H9 (cell line): ENCODE results near the gene SCYL3. TPM values are rescaled to one million over a fixed set of nuclear protein-coding genes. Genes with fewer than 3 reads are reported as not detected.

Experiments
- DNase-seq: peaks from one replicate; pipeline ENCODE4 v3.0.0-alpha.2; 2017
- H2AFZ ChIP-seq: one replicate; pipeline ENCODE4 v1.6.1; 2013; ENCODE audit warnings: mild to moderate bottlenecking, low read length, control low read depth, moderate library complexity
- H2AK5ac ChIP-seq: 2 replicates; pipeline ENCODE4 v1.6.1; 2013; ENCODE audit warnings: low read length, control low read depth, mixed read lengths; ENCODE audit not compliant: insufficient read length
- H2BK120ac ChIP-seq: one replicate; pipeline ENCODE4 v1.6.1; 2013; ENCODE audit warnings: low read depth, mild to moderate bottlenecking, low read length, control low read depth, inconsistent platforms; ENCODE audit not compliant: poor library complexity, severe bottlenecking
- H2BK12ac ChIP-seq: 2 replicates; pipeline ENCODE4 v1.6.1; 2013; ENCODE audit warnings: low read length, control low read depth, mixed read lengths, low read depth; ENCODE audit not compliant: insufficient read length
- H2BK15ac ChIP-seq: 2 replicates; pipeline ENCODE4 v1.6.1; 2013; ENCODE audit warnings: low read depth, low read length, control low read depth
- H2BK20ac ChIP-seq: one replicate; pipeline ENCODE4 v1.6.1; 2013; ENCODE audit warnings: low read depth, mild to moderate bottlenecking, low read length, control low read depth, inconsistent platforms; ENCODE audit not compliant: poor library complexity, severe bottlenecking
- H2BK5ac ChIP-seq: 2 replicates; pipeline ENCODE4 v1.6.1; 2013; ENCODE audit warnings: low read length, control low read depth, mixed read lengths; ENCODE audit not compliant: insufficient read length
- H3K14ac ChIP-seq: 2 replicates; pipeline ENCODE4 v1.6.1; 2013; ENCODE audit warnings: low read length, control low read depth; ENCODE audit not compliant: insufficient read depth
- H3K18ac ChIP-seq: 2 replicates; pipeline ENCODE4 v1.6.1; 2013; ENCODE audit warnings: low read depth, mild to moderate bottlenecking, mixed read lengths, low read length, control low read depth; ENCODE audit not compliant: insufficient read length
- H3K23ac ChIP-seq: 2 replicates; pipeline ENCODE4 v1.6.1; 2013; ENCODE audit warnings: low read length, control low read depth, mixed read lengths, low read depth; ENCODE audit not compliant: insufficient read length
- H3K23me2 ChIP-seq: 2 replicates; pipeline ENCODE4 v1.6.1; 2013; ENCODE audit warnings: low read depth, mild to moderate bottlenecking, mixed read lengths, low read length, control low read depth; ENCODE audit not compliant: insufficient read length, poor library complexity, severe bottlenecking
- H3K27ac ChIP-seq: 2 replicates; pipeline ENCODE4 v1.5.1; 2013; ENCODE audit warnings: low read length, control low read depth, mixed read lengths, low read depth; ENCODE audit not compliant: insufficient read length
- H3K27me3 ChIP-seq: 2 replicates; pipeline ENCODE4 v1.6.1; 2013; ENCODE audit warnings: low read length, control low read depth, inconsistent platforms; ENCODE audit not compliant: insufficient read depth
- H3K4ac ChIP-seq: 2 replicates; pipeline ENCODE4 v1.6.1; 2013; ENCODE audit warnings: low read depth, mild to moderate bottlenecking, control low read depth, inconsistent platforms, low read length, moderate library complexity
- H3K4me1 ChIP-seq: 2 replicates; pipeline ENCODE4 v1.6.1; 2013; ENCODE audit warnings: low read length, control low read depth, inconsistent platforms; ENCODE audit not compliant: insufficient read depth
- H3K4me2 ChIP-seq: 2 replicates; pipeline ENCODE4 v1.6.1; 2013; ENCODE audit warnings: low read length, control low read depth, mixed read lengths; ENCODE audit not compliant: insufficient read length, insufficient read depth
- H3K56ac ChIP-seq: 2 replicates; pipeline ENCODE4 v1.6.1; 2013; ENCODE audit warnings: low read depth, mild to moderate bottlenecking, mixed read lengths, low read length, control low read depth; ENCODE audit not compliant: insufficient read length
- H3K79me1 ChIP-seq: 2 replicates; pipeline ENCODE4 v1.6.1; 2013; ENCODE audit warnings: low read depth, mild to moderate bottlenecking, moderate library complexity, low read length, control low read depth, inconsistent platforms; ENCODE audit not compliant: insufficient read depth, poor library complexity, severe bottlenecking
- H3K79me2 ChIP-seq: 2 replicates; pipeline ENCODE4 v1.6.1; 2013; ENCODE audit warnings: low read length, control low read depth, inconsistent platforms; ENCODE audit not compliant: insufficient read depth
- H3K9ac ChIP-seq: 2 replicates; pipeline ENCODE4 v1.6.1; 2013; ENCODE audit warnings: low read length, control low read depth, mixed read lengths; ENCODE audit not compliant: insufficient read length; ENCODE audit errors: extremely low read depth
- H3K9me3 ChIP-seq: one replicate; pipeline ENCODE4 v1.6.1; 2013; ENCODE audit warnings: low read depth, low read length, inconsistent platforms; ENCODE audit not compliant: control insufficient read depth
- H3T11ph ChIP-seq: one replicate; pipeline ENCODE4 v1.6.1; 2013; ENCODE audit warnings: mild to moderate bottlenecking, low read length, control low read depth, inconsistent platforms
- H4K20me1 ChIP-seq: one replicate; pipeline ENCODE4 v1.6.1; 2013; ENCODE audit not compliant: control insufficient read depth, insufficient read length, insufficient read depth
- H4K5ac ChIP-seq: 2 replicates; pipeline ENCODE4 v1.6.1; 2013; ENCODE audit warnings: low read depth, mild to moderate bottlenecking, mixed read lengths, low read length, control low read depth; ENCODE audit not compliant: insufficient read length
- H4K8ac ChIP-seq: replicated peaks from 2 replicates; pipeline ENCODE4 v1.6.1; 2013; ENCODE audit warnings: low read length, control low read depth, mixed read lengths, low read depth; ENCODE audit not compliant: insufficient read length
- H4K91ac ChIP-seq: 2 replicates; pipeline ENCODE4 v1.6.1; 2013; ENCODE audit warnings: low read depth, mild to moderate bottlenecking, moderate library complexity, mixed read lengths, low read length, control low read depth; ENCODE audit not compliant: insufficient read length
- H3K27ac Mint-ChIP-seq, 3 experiments: 2 replicates in 2 of 3; 3 replicates in 1 of 3; pipeline ENCODE4 v1.8.0; 2020 to 2021; ENCODE audit warnings: mixed read lengths in 3 of 3, mild to moderate bottlenecking in 1 of 3, moderate library complexity in 1 of 3
- H3K27me3 Mint-ChIP-seq: 2 replicates; pipeline ENCODE4 v1.8.0; 2021; ENCODE audit warnings: low read depth, mild to moderate bottlenecking, moderate library complexity, mixed read lengths
- H3K36me3 Mint-ChIP-seq, 3 experiments: 2 replicates in 2 of 3; 3 replicates in 1 of 3; pipeline ENCODE4 v1.8.0; 2020 to 2021; ENCODE audit warnings: low read depth in 3 of 3, mixed read lengths in 3 of 3; ENCODE audit not compliant: insufficient read depth in 1 of 3
- H3K4me1 Mint-ChIP-seq, 2 experiments: 2 replicates each; pipeline ENCODE4 v1.8.0; 2020; ENCODE audit warnings: mixed read lengths in 2 of 2
- H3K4me3 Mint-ChIP-seq, 2 experiments: 2 replicates in 1 of 2; 3 replicates in 1 of 2; pipeline ENCODE4 v1.8.0; 2020 to 2021; ENCODE audit warnings: mild to moderate bottlenecking in 2 of 2, mixed read lengths in 2 of 2, moderate library complexity in 1 of 2
- H3K9me3 Mint-ChIP-seq, 2 experiments: 2 replicates in 1 of 2; 3 replicates in 1 of 2; pipeline ENCODE4 v1.8.0; 2020; ENCODE audit warnings: mild to moderate bottlenecking in 2 of 2, mixed read lengths in 2 of 2, moderate library complexity in 1 of 2
- WGBS: extraction: QIAGEN DNeasy Blood & Tissue Kit; methylation state at CpG from one replicate; pipeline ENCODE4 v1.1.7; 2013; ENCODE audit warnings: missing lambda C conversion rate, low lambda C conversion rate, mixed read lengths; ENCODE audit not compliant: insufficient read length; ENCODE audit errors: extremely low coverage; 5-methylcytosine and 5-hydroxymethylcytosine counted together
- total RNA-seq: library from RNA; stranded (reverse); gene quantifications from 2 replicates; pipeline ENCODE4 v1.2.1, GENCODE V29; 2021
- TF ChIP-seq, protein P1 (sequence below): fragments of 200-600 bp; sonication (generic); conservative IDR thresholded peaks from 3 replicates; pipeline ENCODE4 v1.8.0; 2021; ENCODE audit warnings: antibody characterized with exemption, mild to moderate bottlenecking

The SCYL3 gene
- total RNA-seq, 1 experiment from 2014 or later: 3.9 TPM

DNA sequence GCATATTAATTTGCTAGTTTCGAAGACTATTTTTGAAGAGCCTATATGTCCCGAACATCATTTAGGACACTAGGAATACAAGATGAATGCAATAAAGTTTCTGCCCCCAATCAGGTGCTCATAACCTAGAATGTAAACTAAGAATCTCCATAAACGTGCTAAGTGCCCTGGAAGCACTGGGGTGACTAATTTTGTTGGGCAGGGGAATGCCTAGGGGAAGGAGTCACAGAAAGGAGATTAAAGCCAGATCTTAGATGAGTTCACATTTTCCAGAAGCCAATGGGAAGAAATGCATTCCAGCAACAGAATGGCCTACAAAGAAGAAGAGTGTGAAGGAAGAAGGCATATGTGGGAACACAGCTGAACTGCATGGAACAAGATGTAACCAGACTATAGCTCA is 19.5 kb downstream of the SCYL3 start:
- no peak overlapping the region for H3K23ac ChIP-seq
- H3K9me3 Mint-ChIP-seq: peaks cover 20% of the 10 kb centered on the region in 2 experiments
- H2AFZ ChIP-seq: no peak overlapping the region
- TF ChIP-seq, protein P1, sequence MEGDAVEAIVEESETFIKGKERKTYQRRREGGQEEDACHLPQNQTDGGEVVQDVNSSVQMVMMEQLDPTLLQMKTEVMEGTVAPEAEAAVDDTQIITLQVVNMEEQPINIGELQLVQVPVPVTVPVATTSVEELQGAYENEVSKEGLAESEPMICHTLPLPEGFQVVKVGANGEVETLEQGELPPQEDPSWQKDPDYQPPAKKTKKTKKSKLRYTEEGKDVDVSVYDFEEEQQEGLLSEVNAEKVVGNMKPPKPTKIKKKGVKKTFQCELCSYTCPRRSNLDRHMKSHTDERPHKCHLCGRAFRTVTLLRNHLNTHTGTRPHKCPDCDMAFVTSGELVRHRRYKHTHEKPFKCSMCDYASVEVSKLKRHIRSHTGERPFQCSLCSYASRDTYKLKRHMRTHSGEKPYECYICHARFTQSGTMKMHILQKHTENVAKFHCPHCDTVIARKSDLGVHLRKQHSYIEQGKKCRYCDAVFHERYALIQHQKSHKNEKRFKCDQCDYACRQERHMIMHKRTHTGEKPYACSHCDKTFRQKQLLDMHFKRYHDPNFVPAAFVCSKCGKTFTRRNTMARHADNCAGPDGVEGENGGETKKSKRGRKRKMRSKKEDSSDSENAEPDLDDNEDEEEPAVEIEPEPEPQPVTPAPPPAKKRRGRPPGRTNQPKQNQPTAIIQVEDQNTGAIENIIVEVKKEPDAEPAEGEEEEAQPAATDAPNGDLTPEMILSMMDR: no peak
- no peak overlapping the region for H4K5ac ChIP-seq
- no peak overlapping the region for H2BK15ac ChIP-seq
- H4K20me1 ChIP-seq: no peaks in the 10 kb centered on the region
- H2BK5ac ChIP-seq: no peak overlapping the region
- no peak overlapping the region for H4K8ac ChIP-seq
- no peak overlapping the region for H2AK5ac ChIP-seq
- H3K27ac Mint-ChIP-seq: no peak overlapping the region; a peak in 1 of 7 replicates
- DNase-seq: no peak
- no peak overlapping the region for H3K4me2 ChIP-seq
- peaks cover 51 to 72% (median 69%) of the 10 kb centered on the region in 3 experiments for H3K36me3 Mint-ChIP-seq
- H4K91ac ChIP-seq: no peak overlapping the region
- H3K56ac ChIP-seq: no peak overlapping the region
- no peak overlapping the region for H3K9ac ChIP-seq
- H3K4me3 Mint-ChIP-seq: no peak overlapping the region
- no peak overlapping the region for H3K18ac ChIP-seq
- H3K79me2 ChIP-seq: no peaks in the 10 kb centered on the region
- no peaks in the 10 kb centered on the region for H3K27me3 Mint-ChIP-seq
- H2BK12ac ChIP-seq: no peak overlapping the region
- H3K14ac ChIP-seq: no peak overlapping the region
- WGBS: no CpG with 5 or more reads among the region's 3 CpGs
- H3K4me1 ChIP-seq: no peaks in the 10 kb centered on the region
- H3T11ph ChIP-seq: no peak overlapping the region
- H3K79me1 ChIP-seq: no peaks in the 10 kb centered on the region
- H3K23me2 ChIP-seq: no peaks in the 10 kb centered on the region
- H3K9me3 ChIP-seq: peaks cover 9% of the 10 kb centered on the region
- no peaks in the 10 kb centered on the region for H3K4me1 Mint-ChIP-seq
- no peaks in the 10 kb centered on the region for H3K27me3 ChIP-seq
- no peak overlapping the region for H3K27ac ChIP-seq
- H3K4ac ChIP-seq: no peak overlapping the region
- H2BK120ac ChIP-seq: no peak overlapping the region
- H2BK20ac ChIP-seq: no peak overlapping the region
